ENCODE measurements around the gene SELL.
"Not testable (repeated sequence)": the region's sequence is repeated elsewhere in the genome, so short reads cannot be mapped to it uniquely, and the experiment has no call there.

SELL gene

GRCh38 chr1:169667699-169668596 lies 43.5 kb downstream of the SELL start:
- DNase-seq (ENCODE audit: low spot score) = not testable (repeated sequence)

GRCh38 chr1:169667227-169667639 lies 44.2 kb downstream of the SELL start:
- not testable (repeated sequence) for DNase-seq (ENCODE audit: low spot score)

- not testable (repeated sequence) for DNase-seq (ENCODE audit: low spot score)
Observed at GRCh38 chr1:169662680-169663079, 48.7 kb downstream of the SELL start.

GRCh38 chr1:169661066-169661465 lies 50.4 kb downstream of the SELL start:
- not testable (repeated sequence) for DNase-seq (ENCODE audit: low spot score)

GRCh38 chr1:169658777-169659176 lies 52.6 kb downstream of the SELL start:
- DNase-seq (ENCODE audit: low spot score) = not testable (repeated sequence)

- DNase-seq (ENCODE audit: low spot score) = peak; percentile 25
Observed at GRCh38 chr1:169653873-169654272, 57.5 kb downstream of the SELL start.

GRCh38 chr1:169651035-169651434 lies 60.4 kb downstream of the SELL start:
- peak; percentile 8 for DNase-seq (ENCODE audit: low spot score)

GRCh38 chr1:169650551-169650950 lies 60.9 kb downstream of the SELL start:
- peak; percentile 57 for DNase-seq (ENCODE audit: low spot score)

GRCh38 chr1:169648709-169649108 lies 62.7 kb downstream of the SELL start:
- no peak for DNase-seq (ENCODE audit: low spot score)

GRCh38 chr1:169648187-169648586 lies 63.2 kb downstream of the SELL start:
- no peak for DNase-seq (ENCODE audit: low spot score)

- DNase-seq (ENCODE audit: low spot score) = no peak
Observed at GRCh38 chr1:169647512-169647911, 63.9 kb downstream of the SELL start.

- peak; percentile 19 for DNase-seq (ENCODE audit: low spot score)
Observed at GRCh38 chr1:169644297-169644696, 67.1 kb downstream of the SELL start.
